ENCODE measurements around the gene FHDC1.

FHDC1 gene

DNA sequence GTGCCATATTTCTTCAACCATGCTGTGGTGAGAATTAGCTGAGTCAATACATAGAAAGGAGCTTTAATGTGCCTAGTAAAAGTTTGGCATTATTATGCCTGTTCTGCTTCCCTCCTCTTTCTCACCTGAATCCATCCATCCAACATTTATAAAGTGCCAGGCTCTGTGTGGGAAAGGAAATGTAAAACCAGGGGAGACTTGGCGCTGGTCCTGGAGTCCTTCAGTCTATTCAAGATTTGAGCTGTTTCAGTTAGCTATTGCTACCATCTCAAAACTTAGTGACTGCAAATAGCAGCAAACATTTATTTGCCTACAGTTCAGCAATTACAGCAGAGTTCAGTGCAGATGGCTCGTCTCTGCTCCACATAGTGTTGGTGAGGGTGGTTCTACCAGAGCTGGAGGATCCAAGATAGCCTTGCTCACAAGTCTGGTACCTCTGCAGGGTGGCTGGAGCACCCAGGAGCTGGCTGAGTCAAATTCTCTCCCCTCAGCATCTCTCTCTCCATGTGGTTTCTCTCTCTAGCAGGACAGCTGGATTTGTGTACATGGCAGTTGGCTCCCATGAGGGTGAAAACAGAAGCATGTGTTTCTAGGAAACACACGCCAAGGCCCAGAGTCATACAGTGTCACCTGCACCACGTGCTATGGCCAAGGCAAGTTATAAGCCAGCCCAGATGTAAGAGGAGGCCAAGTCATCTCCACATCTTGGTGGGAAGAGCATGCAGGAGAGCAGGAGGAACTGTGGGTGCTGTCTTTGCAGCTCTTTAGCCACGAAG, 77.3 kb downstream of the FHDC1 start:
- no peak for DNase-seq

- no peak for DNase-seq
Observed at GRCh38 chr4:153014460-153014859, 78.3 kb downstream of the FHDC1 start.

- DNase-seq = no peak
Observed at GRCh38 chr4:153016592-153016991, 80.5 kb downstream of the FHDC1 start.

GRCh38 chr4:153018031-153018430, 81.9 kb downstream of the FHDC1 start:
- no peak for DNase-seq

GRCh38 chr4:153018684-153019083, 82.6 kb downstream of the FHDC1 start:
- no peak for DNase-seq

DNA sequence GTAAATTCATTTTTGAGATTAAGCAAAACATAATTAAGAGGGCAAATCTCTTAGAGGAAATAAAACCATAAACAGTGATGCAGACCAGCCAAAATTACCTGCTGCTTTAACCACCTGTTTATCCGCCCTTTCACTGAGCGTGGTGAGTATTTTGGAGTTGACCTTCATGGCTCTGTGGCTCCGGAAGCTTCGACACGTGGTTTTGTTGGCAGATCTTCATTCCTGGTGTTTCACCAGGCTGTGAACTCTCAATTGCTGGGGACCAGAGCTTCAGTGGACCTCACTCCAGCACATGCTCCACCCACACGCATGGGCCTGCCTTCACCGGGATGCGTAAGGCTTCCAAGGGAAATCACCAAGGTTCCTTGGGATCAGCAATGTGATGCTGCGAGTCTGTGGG, 83.8 kb downstream of the FHDC1 start:
- DNase-seq = no peak

- no peak for DNase-seq
Observed at GRCh38 chr4:153020457-153020856, 84.3 kb downstream of the FHDC1 start.

DNA sequence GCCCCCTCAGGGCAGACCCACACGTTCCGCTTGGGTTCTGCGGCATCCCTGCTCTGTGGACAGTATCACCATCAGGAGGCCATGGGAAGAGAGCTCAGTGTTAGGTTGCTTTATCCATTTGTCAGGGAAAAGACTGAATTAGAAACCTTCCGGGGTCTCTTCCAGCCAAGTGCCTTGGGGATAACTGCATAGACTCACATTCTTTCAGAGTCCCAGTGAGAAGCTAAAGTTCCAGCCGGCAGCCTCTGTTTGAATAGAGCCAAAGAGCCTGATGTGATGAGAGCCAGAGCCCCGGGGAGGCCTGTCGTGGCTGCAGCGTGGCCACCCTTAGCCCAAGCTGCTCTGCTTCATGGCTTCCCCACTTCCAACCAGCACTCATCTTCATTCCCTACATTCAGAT, 85.2 kb downstream of the FHDC1 start:
- no peak for DNase-seq

DNA sequence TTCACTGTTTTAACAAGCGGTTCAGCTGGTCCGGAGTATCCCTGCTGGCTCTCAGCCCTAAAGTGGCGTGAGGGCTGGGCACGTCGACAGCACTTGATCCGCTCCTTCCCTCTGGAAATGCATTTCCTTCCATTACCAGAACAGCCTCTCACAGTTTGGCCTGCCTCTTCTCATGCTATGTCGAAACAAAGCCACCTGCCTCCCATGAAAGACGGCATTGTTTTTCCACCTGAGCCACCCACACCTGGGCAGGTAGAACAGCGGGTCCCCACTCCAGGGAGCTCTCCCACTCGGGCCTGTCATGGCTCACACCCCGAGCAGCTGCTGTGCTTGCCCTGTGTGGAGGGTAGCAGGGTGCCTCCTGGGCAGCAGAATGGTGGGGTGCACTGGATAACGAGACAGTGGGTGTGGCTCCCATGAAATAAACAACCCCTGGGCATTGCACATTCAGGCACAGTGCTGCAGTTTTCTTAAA, 86.2 kb downstream of the FHDC1 start:
- no peak for DNase-seq

GRCh38 chr4:153023139-153023538, 87.0 kb downstream of the FHDC1 start:
- no peak for DNase-seq

DNA sequence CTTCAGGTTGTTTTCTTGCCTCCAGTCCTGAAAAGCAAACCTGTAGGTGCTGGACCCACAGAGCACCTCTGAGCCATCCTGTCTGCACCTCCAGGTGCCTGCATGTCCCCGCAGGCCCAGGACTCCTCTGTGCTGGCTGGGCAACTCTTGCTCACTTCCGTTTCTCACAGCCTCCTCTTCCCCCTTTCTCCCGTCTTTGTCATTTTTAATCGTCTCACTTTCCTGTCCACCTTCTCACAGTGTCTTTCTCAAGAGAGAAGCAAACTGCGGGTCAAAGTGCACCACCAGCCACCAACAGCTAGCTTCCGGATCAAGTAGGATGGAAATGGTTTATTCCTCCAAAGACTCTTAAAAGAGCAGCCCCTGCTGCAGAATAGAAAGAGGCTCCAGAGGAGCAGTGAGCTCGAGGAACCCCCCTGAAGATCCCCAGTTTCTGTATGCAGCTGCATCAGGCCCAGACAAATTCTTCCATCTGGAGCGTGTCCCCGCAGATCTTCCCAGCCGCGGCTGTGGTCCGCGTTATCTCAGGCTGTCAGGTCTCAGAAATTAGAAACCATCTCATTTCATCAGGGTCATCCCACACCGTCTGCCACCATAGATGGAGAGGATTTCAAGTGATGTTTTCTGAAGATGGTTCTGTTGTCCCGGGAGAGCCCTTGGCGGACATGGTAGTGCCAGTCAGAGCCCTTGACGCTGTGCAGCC, 87.7 kb downstream of the FHDC1 start:
- no peak for DNase-seq

- DNase-seq = no peak
Observed at GRCh38 chr4:153024466-153024865, 88.3 kb downstream of the FHDC1 start.

DNA sequence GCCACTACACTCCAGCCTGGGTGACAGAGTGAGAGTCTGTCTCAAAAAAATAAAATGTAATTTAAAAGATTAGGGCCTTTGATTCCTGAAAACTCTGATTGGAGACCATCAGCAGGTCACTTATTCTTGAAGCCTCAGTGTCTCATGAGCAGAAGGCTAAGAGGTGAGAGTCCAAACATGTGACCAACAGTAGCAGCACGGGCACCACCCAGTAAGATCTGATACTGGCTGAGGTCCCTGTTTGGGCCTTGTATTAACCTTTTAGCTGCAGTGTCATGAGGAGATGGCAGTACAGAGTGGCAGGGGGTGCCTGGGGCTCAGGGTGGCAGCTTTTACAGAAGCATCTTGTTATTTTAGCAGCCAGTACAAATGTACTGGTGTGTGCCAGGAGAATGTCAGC, 89.3 kb downstream of the FHDC1 start:
- no peak for DNase-seq

DNA sequence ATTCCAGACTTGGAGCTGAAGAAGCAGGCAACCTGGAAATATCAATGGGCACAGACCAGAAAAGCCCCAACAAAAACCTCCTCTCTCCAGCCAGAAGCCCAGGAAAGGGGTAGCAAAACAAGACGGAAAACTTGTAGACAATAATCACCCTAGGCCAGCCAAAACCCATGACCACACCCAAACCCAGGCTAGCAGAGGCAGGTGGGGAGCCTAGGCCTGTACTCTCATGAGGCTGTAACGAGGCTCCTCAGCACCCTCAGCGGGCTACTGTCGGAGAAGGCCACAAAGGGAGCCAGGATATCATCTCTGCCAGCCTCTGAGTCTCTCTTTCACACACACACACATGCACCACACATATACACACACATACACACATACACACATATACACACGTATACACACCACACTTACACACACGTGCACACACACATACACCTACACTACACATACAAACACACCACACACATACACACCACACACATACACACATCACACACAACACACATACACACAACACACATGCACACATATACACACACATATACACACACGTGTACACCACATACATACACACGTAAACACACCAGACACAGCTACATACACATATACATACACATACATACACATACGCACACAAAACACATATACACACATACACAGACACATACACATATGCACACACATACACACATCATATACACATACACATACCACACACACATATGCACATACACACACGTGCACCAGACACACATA, 90.6 kb downstream of the FHDC1 start:
- no peak for DNase-seq

DNA sequence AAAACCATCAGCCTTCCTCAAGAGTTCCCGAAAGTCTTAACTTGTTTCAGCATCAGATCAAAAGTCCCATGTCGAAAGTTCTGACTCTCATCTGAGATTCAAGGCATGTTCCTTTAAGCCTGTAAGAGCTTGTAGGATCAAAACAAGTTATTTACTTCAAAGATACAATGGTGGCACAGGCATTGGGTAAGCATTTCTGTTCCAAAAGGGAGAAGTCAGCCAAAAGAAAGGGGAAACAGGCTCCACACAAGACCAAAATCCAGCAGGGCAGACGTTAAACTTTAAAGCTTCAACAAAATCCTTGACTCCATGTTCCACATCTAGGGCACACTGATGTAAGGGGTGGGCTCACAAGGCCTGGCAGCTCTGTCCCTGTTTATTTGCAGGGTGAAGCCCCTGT, 91.7 kb downstream of the FHDC1 start:
- DNase-seq = no peak

- no peak for DNase-seq
Observed at GRCh38 chr4:153028535-153028934, 92.4 kb downstream of the FHDC1 start.
